Ascending aorta (tissue), 2 donors: Measurements from ENCODE around the gene CAMK1D. TPM values are rescaled to one million over a fixed set of nuclear protein-coding genes. Genes with fewer than 3 reads are reported as not detected.
"Not testable (repeated sequence)": the region's sequence is repeated elsewhere in the genome, so short reads cannot be mapped to it uniquely, and the experiment has no call there.

ENCODE experiments used
- DNase-seq, 2 donors: peaks; one replicate each; pipeline ENCODE4 v3.0.0-alpha.2; 2019; ENCODE audit warnings: low spot score in 2 of 2
- H3K27ac ChIP-seq, 2 donors: fragments of 200-600 bp; sonication (generic); one replicate each; pipeline ENCODE4 v1.5.1; 2016 to 2017; ENCODE audit warnings: mild to moderate bottlenecking in 1 of 2
- H3K27me3 ChIP-seq: fragments of 200-600 bp; sonication (generic); one replicate; pipeline ENCODE4 v1.5.1; 2017
- H3K36me3 ChIP-seq, 2 donors: fragments of 200-600 bp; sonication (generic); one replicate each; pipeline ENCODE4 v1.5.1; 2016
- H3K4me1 ChIP-seq, 2 donors: fragments of 200-600 bp; sonication (generic); one replicate each; pipeline ENCODE4 v1.5.1; 2016 to 2017; ENCODE audit warnings: mild to moderate bottlenecking in 1 of 2
- H3K4me3 ChIP-seq, 2 donors: fragments of 200-600 bp; sonication (generic); one replicate each; pipeline ENCODE4 v1.5.1; 2016 to 2017; ENCODE audit warnings: mild to moderate bottlenecking in 1 of 2
- H3K9me3 ChIP-seq, 2 donors: fragments of 200-600 bp; sonication (generic); one replicate each; pipeline ENCODE4 v1.5.1; 2016
- CTCF ChIP-seq, 3 experiments: fragments of 200-600 bp in 2 of 3; fragments of 450-650 bp in 1 of 3; sonication (generic) in 2 of 3; IDR thresholded peaks; one replicate each; pipeline ENCODE4 v1.5.1; 2016 to 2019; ENCODE audit warnings: antibody characterized with exemption in 3 of 3, mild to moderate bottlenecking in 1 of 3, moderate library complexity in 1 of 3
- intact Hi-C: fragments of 100-400 bp; cut with DNase I; formaldehyde crosslinking; loops from one replicate; pipeline ENCODE4 v1.15.1; 2023
- total RNA-seq: library from RNA; depleted of rRNA; stranded (reverse); fragments of >200 nt; gene quantifications from one replicate; pipeline ENCODE4 v1.1.0, GENCODE V29; 2016

Gene CAMK1D
- total RNA-seq, 1 donor from 2014 or later = 4.2 TPM

- H3K27me3 ChIP-seq = no peaks in the 10 kb centered on the region
- no peaks in the 10 kb centered on the region for H3K36me3 ChIP-seq
- intact Hi-C loops = no loop called here
- peaks cover 0 to 5% of the 10 kb centered on the region in 2 donors for H3K4me1 ChIP-seq
- no peak overlapping the region for H3K27ac ChIP-seq
- TF ChIP-seq CTCF (IDR thresholded peaks at IDR 0.05) = no peak
- no peak for DNase-seq
- no peak overlapping the region for H3K4me3 ChIP-seq
- no peaks in the 10 kb centered on the region for H3K9me3 ChIP-seq
These were observed 21.9 kb upstream of the CAMK1D start for GRCh38 chr10:12327476-12327875.

GRCh38 chr10:12328312-12328711 is 21.0 kb upstream of the CAMK1D start:
- intact Hi-C loops, H3K27me3 ChIP-seq, H3K27ac ChIP-seq, H3K36me3 ChIP-seq, H3K4me3 ChIP-seq, DNase-seq, H3K9me3 ChIP-seq: not testable (repeated sequence)
- peaks cover 0 to 13% of the 10 kb centered on the region in 2 donors for H3K4me1 ChIP-seq

GRCh38 chr10:12332572-12333379 is 16.6 kb upstream of the CAMK1D start:
- peak overlapping the region; percentile 85 to 86 for H3K27ac ChIP-seq
- H3K4me3 ChIP-seq = peak overlapping the region in 1 of 2 donors; percentile 30
- intact Hi-C loops = loop anchor here (2.0 to 5.0 kb wide), 3 partner anchors 70 to 110 kb away; no protein-coding TSS in a partner anchor
- peaks cover 0 to 18% of the 10 kb centered on the region in 2 donors for H3K4me1 ChIP-seq
- no peaks in the 10 kb centered on the region for H3K27me3 ChIP-seq
- H3K9me3 ChIP-seq = no peaks in the 10 kb centered on the region
- H3K36me3 ChIP-seq = no peaks in the 10 kb centered on the region
- peak in 1 of 2 donors; percentile 70 for DNase-seq
- TF ChIP-seq CTCF (IDR thresholded peaks at IDR 0.05) = no peak

GRCh38 chr10:12333380-12334185 is 15.8 kb upstream of the CAMK1D start:
- intact Hi-C loops = loop anchor here (1.0 to 5.0 kb wide), 4 partner anchors 16 to 111 kb away; partner anchors contain the start of gene CAMK1D
- peak; percentile 80 to 96 for DNase-seq
- H3K4me3 ChIP-seq = peak overlapping the region in 1 of 2 donors; percentile 30

GRCh38 chr10:12334186-12334530 is 15.2 kb upstream of the CAMK1D start:
- Histone ChIP-seq H3K4me1 (peaks cover 0 to 18% of the 10 kb centered on the region in 2 donors), H3K4me3 (no peak overlapping the region), H3K36me3 (no peaks in the 10 kb centered on the region), H3K27ac (peak overlapping the region; percentile 85 to 86), H3K9me3 (no peaks in the 10 kb centered on the region), H3K27me3 (no peaks in the 10 kb centered on the region)
- intact Hi-C loops = loop anchor here (1.0 to 5.0 kb wide), 3 partner anchors 15 to 112 kb away; partner anchors contain the start of gene CAMK1D
- no peak for TF ChIP-seq CTCF (IDR thresholded peaks at IDR 0.05)
- DNase-seq = no peak

More at GRCh38 chr10:12333380-12334185, 15.8 kb upstream of the CAMK1D start:
- Histone ChIP-seq H3K27ac (peak overlapping the region; percentile 85 to 86), H3K4me1 (peaks cover 0 to 18% of the 10 kb centered on the region in 2 donors), H3K27me3 (no peaks in the 10 kb centered on the region), H3K9me3 (no peaks in the 10 kb centered on the region), H3K36me3 (no peaks in the 10 kb centered on the region)
- TF ChIP-seq CTCF (IDR thresholded peaks at IDR 0.05) = no peak

- DNase-seq, H3K9me3 ChIP-seq, H3K36me3 ChIP-seq, intact Hi-C loops, H3K4me3 ChIP-seq, H3K27me3 ChIP-seq: not testable (repeated sequence)
- H3K4me1 ChIP-seq = peaks cover 0 to 16% of the 10 kb centered on the region in 2 donors
- H3K27ac ChIP-seq = peak overlapping the region in 1 of 2 donors; percentile 85
These were observed 14.2 kb upstream of the CAMK1D start for GRCh38 chr10:12335169-12335568.
